ENCODE data around the gene ZNF823. TPM values are rescaled to one million over a fixed set of nuclear protein-coding genes. Genes with fewer than 3 reads are reported as not detected.

The ZNF823 gene
- total and polyA plus RNA-seq, 2 of the 4 experiments (the other 2 are of a cell fraction), result 2.2 to 9.3 TPM

- H3K79me1 ChIP-seq (ENCODE audit: low read depth in 1 of 2, low read length in 2 of 2), result no peaks in the 10 kb centered on the region
- H3K14ac ChIP-seq (replicated peaks; ENCODE audit: low read depth, low read length), result no peak overlapping the region
- H3K27ac ChIP-seq (ENCODE audit: insufficient read depth, low read length), result no peak overlapping the region
- H3K18ac ChIP-seq (ENCODE audit: low read depth, low read length), result no peak overlapping the region
- H2BK15ac ChIP-seq (ENCODE audit: low read depth, low read length), result no peak overlapping the region
- H2BK5ac ChIP-seq (ENCODE audit: low read depth, low read length, poor library complexity, severe bottlenecking), result no peak overlapping the region
- DNase-seq (no peak), ATAC-seq (ENCODE audit: low read depth) (no peak)
- H3K9me3 ChIP-seq (ENCODE audit: control insufficient read depth, insufficient read depth, low read length), result no peaks in the 10 kb centered on the region
- H3K4ac ChIP-seq (ENCODE audit: low read depth, low read length), result no peak overlapping the region
- H4K20me1 ChIP-seq (ENCODE audit: insufficient read depth, low read length), result no peaks in the 10 kb centered on the region
- no peaks in the 10 kb centered on the region for H3K4me1 ChIP-seq (ENCODE audit: control insufficient read depth, insufficient read depth, low read length)
- peaks cover 3% of the 10 kb centered on the region; the same call in 1 of the 2 replicates for H3K27me3 ChIP-seq (ENCODE audit: control insufficient read depth, insufficient read depth, low read length)
- H4K5ac ChIP-seq (ENCODE audit: low read depth, low read length), result no peak overlapping the region
- BruUV-seq (replicated peaks), result no TSS peak
- no peak overlapping the region for H2AK5ac ChIP-seq (ENCODE audit: low read depth, low read length)
- H3K36me3 ChIP-seq (ENCODE audit: control insufficient read depth, insufficient read depth, low read length), result no peaks in the 10 kb centered on the region
- CTCF ChIA-PET, result interaction anchor here (1.1 kb wide), 1 partner anchor 9 kb away, joined by 3 read pairs; no protein-coding TSS in a partner anchor
- H2AK9ac ChIP-seq (replicated peaks; ENCODE audit: low read depth, low read length, poor library complexity), result no peak overlapping the region
- dilution Hi-C loops (cut with HindIII; ENCODE audit: low sequenced_read_pairs, unreplicated experiment), result no loop called here
- H3K56ac ChIP-seq (ENCODE audit: extremely low read depth, insufficient read depth, low read length), result no peak overlapping the region; the same call in 1 of the 2 replicates
- H4K8ac ChIP-seq (ENCODE audit: low read depth in 2 of 2, low read length in 2 of 2), result no peak overlapping the region
- H4K91ac ChIP-seq (ENCODE audit: insufficient read depth, low read depth, low read length), result no peak overlapping the region
- H2AFZ ChIP-seq (replicated peaks; ENCODE audit: low read length, poor library complexity), result no peak overlapping the region
- H3K23ac ChIP-seq (ENCODE audit: low read depth, low read length), result no peak overlapping the region
- no peaks in the 10 kb centered on the region for H3K9me1 ChIP-seq (ENCODE audit: insufficient read depth, low read length)
- in situ Hi-C loops (cut with MboI; ENCODE audit: low sequenced_read_pairs), result no loop called here
- H2BK120ac ChIP-seq (ENCODE audit: low read depth, low read length), result no peak overlapping the region
- no peak overlapping the region for H3K9ac ChIP-seq (ENCODE audit: low read depth, low read length)
- TF ChIP-seq BHLHE40 (IDR thresholded peaks at IDR 0.05; ENCODE audit: low read depth, low read length), result no peak
- TF ChIP-seq CTCF (conservative IDR thresholded peaks at IDR 0.05; ENCODE audit: low read depth, low read length), result no peak
- TF ChIP-seq FOS (IDR thresholded peaks at IDR 0.05; ENCODE audit: low read depth, low read length), result no peak
- no peak for TF ChIP-seq MAZ (IDR thresholded peaks at IDR 0.05; ENCODE audit: borderline replicate concordance, low read depth, low read length)
- TF ChIP-seq SMC3 (IDR thresholded peaks at IDR 0.05; ENCODE audit: low read depth, low read length), result no peak
- no peak for TF ChIP-seq RFX5 (IDR thresholded peaks at IDR 0.05; ENCODE audit: low read depth, low read length)
- no peak for TF ChIP-seq MXI1 (IDR thresholded peaks at IDR 0.05; ENCODE audit: borderline replicate concordance, low read depth, low read length)
- no peak for TF ChIP-seq POLR2A (IDR thresholded peaks at IDR 0.05; ENCODE audit: low read depth, low read length)
- no peak for TF ChIP-seq USF2 (IDR thresholded peaks at IDR 0.05; ENCODE audit: low read depth, low read length)
- TF ChIP-seq NFE2L2 (IDR thresholded peaks at IDR 0.05; ENCODE audit: low read depth, low read length), result no peak
- TF ChIP-seq ELK1 (IDR thresholded peaks at IDR 0.05; ENCODE audit: borderline replicate concordance, low read depth, low read length), result no peak
- TF ChIP-seq CHD1 (IDR thresholded peaks at IDR 0.05; ENCODE audit: low read depth, low read length), result no peak
- no peak for TF ChIP-seq RAD21 (IDR thresholded peaks at IDR 0.05; ENCODE audit: low read length)
- TF ChIP-seq RCOR1 (IDR thresholded peaks at IDR 0.05; ENCODE audit: insufficient replicate concordance, low read length), result no peak
- no peak for TF ChIP-seq MAFK (IDR thresholded peaks at IDR 0.05; ENCODE audit: low read depth, low read length)
- no peak for TF ChIP-seq CEBPB (IDR thresholded peaks at IDR 0.05; ENCODE audit: low read depth, low read length)
- WGBS, 2 experiments (ENCODE audit: extremely low coverage in 2 of 2, insufficient read length in 1 of 2), result 18% methylated on average over 2 of the region's 3 CpGs; no CpG with 5 or more reads in 1 of the 2 experiments
- no peak overlapping the region for H3K4me2 ChIP-seq (ENCODE audit: low read depth, low read length)
- no peak overlapping the region for H3K4me3 ChIP-seq (ENCODE audit: insufficient read depth, low read depth, low read length)
- POLR2A ChIA-PET (ENCODE audit: unreplicated experiment), result interaction anchor here (0.5 kb wide), 1 partner anchor 230 kb away, joined by 3 read pairs; no protein-coding TSS in a partner anchor
- H2BK20ac ChIP-seq (ENCODE audit: low read depth, low read length), result no peak overlapping the region
- intact Hi-C loops (cut with micrococcal nuclease), result no loop called here
Observed at GRCh38 chr19:11708457-11708856, 30.3 kb downstream of the ZNF823 start.
